Ectodermal cell (in vitro differentiated cells): ENCODE results near the gene MYCBP2.
"Not testable (repeated sequence)": the region's sequence is repeated elsewhere in the genome, so short reads cannot be mapped to it uniquely, and the experiment has no call there.

Experiments used
- H3K27ac ChIP-seq: 2 replicates; pipeline ENCODE4 v1.7.0; 2013; ENCODE audit warnings: mild to moderate bottlenecking, low read depth, low read length; ENCODE audit not compliant: insufficient read depth, poor library complexity, severe bottlenecking
- H3K27me3 ChIP-seq: 2 replicates; pipeline ENCODE4 v1.7.0; 2013; ENCODE audit warnings: mild to moderate bottlenecking, low read length; ENCODE audit not compliant: insufficient read depth, control insufficient read depth, poor library complexity, severe bottlenecking
- H3K36me3 ChIP-seq: one replicate; pipeline ENCODE4 v1.7.0; 2013; ENCODE audit warnings: low read length; ENCODE audit not compliant: control insufficient read depth, insufficient read depth
- H3K4me1 ChIP-seq: one replicate; pipeline ENCODE4 v1.7.0; 2013; ENCODE audit warnings: low read length; ENCODE audit not compliant: control insufficient read depth, insufficient read depth
- H3K4me3 ChIP-seq: 2 replicates; pipeline ENCODE4 v1.7.0; 2013; ENCODE audit warnings: low read depth, low read length, control low read depth; ENCODE audit not compliant: insufficient read depth
- H3K9me3 ChIP-seq: 2 replicates; pipeline ENCODE4 v1.7.0; 2013; ENCODE audit warnings: mild to moderate bottlenecking, low read length, moderate library complexity; ENCODE audit not compliant: control insufficient read depth
- WGBS, 2 experiments: methylation state at CpG; one replicate each; pipeline ENCODE4 v1.1.7; 2013; ENCODE audit warnings: missing lambda C conversion rate in 2 of 2; 5-methylcytosine and 5-hydroxymethylcytosine counted together

Gene MYCBP2

DNA sequence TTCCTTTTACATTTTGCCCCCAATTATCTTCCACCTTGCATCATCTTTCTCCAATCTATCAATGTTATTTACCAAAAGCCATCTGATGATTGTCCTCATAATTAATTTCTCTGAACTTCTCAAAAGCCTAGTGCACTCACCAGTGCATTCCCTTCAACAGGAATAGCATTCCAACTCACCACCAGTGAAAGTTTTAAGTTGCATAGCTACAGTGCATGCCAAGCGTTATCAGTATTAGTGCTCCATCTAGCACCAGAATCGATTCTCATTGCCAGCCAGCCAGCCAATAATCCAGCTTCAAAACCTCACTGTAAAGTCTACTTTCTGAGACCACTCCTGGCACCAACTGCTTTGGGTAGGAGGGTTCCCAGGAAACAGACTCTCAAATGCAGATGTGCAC is 7.4 kb downstream of the MYCBP2 start:
- no peaks in the 10 kb centered on the region for H3K9me3 ChIP-seq
- no peaks in the 10 kb centered on the region for H3K36me3 ChIP-seq
- no peaks in the 10 kb centered on the region for H3K4me1 ChIP-seq
- no peaks in the 10 kb centered on the region for H3K27me3 ChIP-seq
- H3K4me3 ChIP-seq: no peak overlapping the region
- no peak overlapping the region for H3K27ac ChIP-seq
- WGBS, 2 experiments: 95% methylated on average over 2 of the region's 2 CpGs

DNA sequence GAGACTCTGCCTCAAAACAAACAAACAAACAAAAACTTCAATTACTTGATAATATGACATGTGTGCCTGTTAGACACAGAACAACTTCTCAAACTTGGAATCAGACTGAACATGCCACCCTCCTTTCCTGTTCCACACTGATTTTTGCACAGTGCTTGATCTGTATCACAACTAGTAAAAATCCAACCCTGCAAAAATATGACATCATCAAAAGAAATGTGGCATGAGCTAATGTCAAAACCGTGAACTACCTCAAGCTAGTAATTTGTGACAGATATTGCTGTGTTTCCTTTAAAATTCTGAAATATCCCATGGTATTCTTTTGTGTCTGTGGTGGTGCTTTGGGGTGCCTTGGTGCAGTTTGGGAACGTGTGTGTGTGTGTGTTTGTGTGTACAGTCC is 8.2 kb downstream of the MYCBP2 start:
- Histone ChIP-seq H3K36me3 (no peaks in the 10 kb centered on the region), H3K27me3 (no peaks in the 10 kb centered on the region), H3K27ac (no peak overlapping the region), H3K4me1 (no peaks in the 10 kb centered on the region), H3K4me3 (no peak overlapping the region), H3K9me3 (no peaks in the 10 kb centered on the region)
- WGBS, 2 experiments: 98 to 100% methylated on average over 2 of the region's 2 CpGs

DNA sequence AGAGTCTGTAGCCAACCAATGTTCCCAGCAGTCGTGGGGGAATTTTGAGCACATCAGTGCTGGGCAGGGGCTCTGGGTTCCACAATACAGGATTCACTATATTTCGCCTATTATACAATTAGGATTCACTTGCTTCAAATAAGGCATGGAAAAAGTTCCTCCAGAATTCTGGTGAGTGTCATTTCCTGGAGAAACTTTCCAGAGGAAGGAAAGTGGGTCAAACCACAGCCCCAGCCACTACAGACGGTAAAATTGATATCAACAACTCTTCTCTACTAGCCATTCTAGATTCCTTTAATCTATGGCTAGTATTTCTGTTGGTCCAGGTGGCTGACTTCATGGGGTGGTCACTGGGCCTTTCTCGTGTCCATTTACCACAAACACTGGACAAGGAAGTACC is 10.5 kb downstream of the MYCBP2 start:
- WGBS, 2 experiments: 85 to 92% methylated on average over 4 of the region's 4 CpGs
- Histone ChIP-seq H3K4me1 (no peaks in the 10 kb centered on the region), H3K27ac (no peak overlapping the region), H3K27me3 (no peaks in the 10 kb centered on the region), H3K9me3 (no peaks in the 10 kb centered on the region), H3K4me3 (no peak overlapping the region), H3K36me3 (no peaks in the 10 kb centered on the region)

DNA sequence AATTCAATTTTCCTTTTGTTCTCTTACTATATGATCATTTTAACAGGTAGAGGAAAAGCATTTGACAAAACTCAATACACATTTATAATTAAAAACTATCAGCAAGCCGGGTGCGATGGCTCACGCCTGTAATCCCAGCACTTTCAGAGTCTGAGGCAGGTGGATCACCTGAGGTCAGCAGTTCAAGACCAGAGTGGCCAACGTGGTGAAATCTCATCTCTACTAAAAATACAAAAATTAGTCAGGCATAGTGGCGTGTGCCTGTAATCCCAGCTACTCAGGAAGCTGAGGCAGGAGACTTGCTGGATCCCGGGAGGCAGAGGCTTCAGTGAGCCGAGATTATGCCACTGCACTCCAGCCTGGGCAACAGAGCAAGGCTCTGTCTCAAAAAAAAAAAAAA is 11.4 kb downstream of the MYCBP2 start:
- H3K27me3 ChIP-seq, H3K27ac ChIP-seq, H3K4me1 ChIP-seq, H3K9me3 ChIP-seq, H3K4me3 ChIP-seq, H3K36me3 ChIP-seq: not testable (repeated sequence)
- WGBS, 2 experiments: 88 to 91% methylated on average over 7 of the region's 7 CpGs

DNA sequence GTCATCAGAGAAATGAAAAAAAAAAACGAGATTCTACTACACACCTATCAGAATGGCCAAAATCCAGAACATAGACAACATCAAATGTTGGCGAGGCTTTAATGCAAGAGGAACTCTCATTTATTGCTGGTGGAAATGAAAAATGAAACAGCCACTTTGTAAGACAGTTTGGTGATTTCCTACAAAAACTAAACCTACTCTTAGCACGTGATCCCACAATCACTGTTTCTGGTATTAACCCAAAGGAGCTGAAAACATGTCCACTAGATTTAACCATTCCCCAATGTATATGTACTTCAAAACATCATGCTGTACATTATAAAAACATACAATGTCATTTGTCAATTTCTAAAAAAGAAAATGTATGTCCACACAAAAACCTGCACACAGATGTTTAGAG is 13.0 kb downstream of the MYCBP2 start:
- no peak overlapping the region for H3K27ac ChIP-seq
- H3K36me3 ChIP-seq: no peaks in the 10 kb centered on the region
- WGBS, 2 experiments: 95 to 96% methylated on average over 1 to 3 of the region's 3 CpGs
- no peak overlapping the region for H3K4me3 ChIP-seq
- H3K4me1 ChIP-seq: no peaks in the 10 kb centered on the region
- no peaks in the 10 kb centered on the region for H3K27me3 ChIP-seq
- H3K9me3 ChIP-seq: no peaks in the 10 kb centered on the region

DNA sequence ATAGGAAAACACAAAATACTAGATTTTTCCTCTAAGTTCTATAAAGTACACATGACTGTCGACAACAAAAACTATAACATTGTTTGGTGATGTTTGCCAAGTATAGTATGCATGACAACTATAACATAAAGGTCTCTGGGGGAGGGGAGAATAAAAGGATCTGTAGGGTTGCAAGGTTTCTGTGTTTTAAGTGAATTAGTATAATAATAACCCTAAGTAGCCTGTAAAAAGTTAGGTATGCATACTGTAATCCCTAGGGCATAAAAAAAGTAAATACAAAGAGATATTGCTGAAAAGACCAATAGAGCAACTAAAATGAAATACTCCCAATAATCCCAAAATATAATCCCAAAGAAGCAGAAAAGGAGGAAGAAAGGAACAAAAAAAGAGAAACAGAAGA is 14.6 kb downstream of the MYCBP2 start:
- Histone ChIP-seq H3K27me3 (no peaks in the 10 kb centered on the region), H3K4me1 (no peaks in the 10 kb centered on the region), H3K36me3 (no peaks in the 10 kb centered on the region), H3K4me3 (no peak overlapping the region), H3K9me3 (no peaks in the 10 kb centered on the region), H3K27ac (no peak overlapping the region)
- no CpG with 5 or more reads among the region's 1 CpG for WGBS, 2 experiments

DNA sequence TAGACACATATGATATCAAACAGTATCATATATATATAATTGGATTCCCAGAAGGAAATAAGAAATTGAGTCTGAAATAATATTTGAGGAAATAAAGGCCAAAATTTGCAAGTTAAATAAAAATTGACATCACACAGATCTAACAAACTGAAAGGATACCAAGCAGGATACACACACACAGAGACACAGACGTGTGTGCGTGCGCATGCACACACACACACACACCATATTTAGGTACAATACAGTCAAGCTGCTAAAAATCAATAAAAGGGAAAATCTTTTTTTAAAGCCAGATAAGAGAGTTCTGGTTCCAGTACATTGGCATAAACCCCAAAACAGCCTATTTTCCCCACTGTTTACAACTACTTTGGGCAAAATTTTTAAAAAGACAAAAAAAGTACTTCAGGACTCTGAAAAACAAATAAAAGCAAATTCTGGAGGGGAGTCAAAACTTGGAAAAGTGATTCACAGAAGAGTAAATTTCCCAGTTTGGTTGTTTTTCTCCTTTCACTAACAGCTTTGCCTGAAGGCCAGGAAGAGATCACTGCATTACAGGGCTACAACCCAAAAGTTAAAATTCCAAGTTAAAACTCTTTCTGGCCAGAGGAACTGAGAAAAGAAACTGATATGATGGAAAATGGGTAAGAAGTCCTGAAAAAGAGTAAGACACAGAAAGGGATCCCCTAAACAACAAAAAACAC is 16.2 kb downstream of the MYCBP2 start:
- Histone ChIP-seq H3K4me3 (no peak overlapping the region), H3K4me1 (no peaks in the 10 kb centered on the region), H3K36me3 (no peaks in the 10 kb centered on the region), H3K27me3 (no peaks in the 10 kb centered on the region), H3K27ac (no peak overlapping the region), H3K9me3 (no peaks in the 10 kb centered on the region)
- WGBS, 2 experiments: 90 to 100% methylated on average over 3 of the region's 3 CpGs

DNA sequence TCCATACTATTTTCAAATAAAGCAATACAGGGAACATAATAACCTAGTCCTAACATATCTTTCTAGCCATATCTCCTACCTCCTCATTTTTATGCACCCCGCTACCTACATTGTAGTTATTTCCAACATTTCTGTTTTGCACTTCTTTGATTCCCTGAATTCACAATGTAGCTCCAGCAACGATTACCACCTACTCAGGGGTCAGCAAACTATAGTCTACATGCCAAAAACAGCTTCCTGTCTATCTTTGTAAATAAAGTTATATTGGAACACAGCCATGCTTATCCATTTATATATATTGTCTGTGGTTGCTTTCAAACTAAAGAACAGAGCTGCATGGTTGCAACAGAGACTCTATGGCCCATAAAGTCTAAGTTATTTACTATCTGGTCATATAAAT is 16.7 kb downstream of the MYCBP2 start:
- H3K9me3 ChIP-seq: no peaks in the 10 kb centered on the region
- no peaks in the 10 kb centered on the region for H3K4me1 ChIP-seq
- H3K36me3 ChIP-seq: no peaks in the 10 kb centered on the region
- H3K27ac ChIP-seq: no peak overlapping the region
- no peak overlapping the region for H3K4me3 ChIP-seq
- no peaks in the 10 kb centered on the region for H3K27me3 ChIP-seq
- 90 to 93% methylated on average over 2 of the region's 2 CpGs for WGBS, 2 experiments

DNA sequence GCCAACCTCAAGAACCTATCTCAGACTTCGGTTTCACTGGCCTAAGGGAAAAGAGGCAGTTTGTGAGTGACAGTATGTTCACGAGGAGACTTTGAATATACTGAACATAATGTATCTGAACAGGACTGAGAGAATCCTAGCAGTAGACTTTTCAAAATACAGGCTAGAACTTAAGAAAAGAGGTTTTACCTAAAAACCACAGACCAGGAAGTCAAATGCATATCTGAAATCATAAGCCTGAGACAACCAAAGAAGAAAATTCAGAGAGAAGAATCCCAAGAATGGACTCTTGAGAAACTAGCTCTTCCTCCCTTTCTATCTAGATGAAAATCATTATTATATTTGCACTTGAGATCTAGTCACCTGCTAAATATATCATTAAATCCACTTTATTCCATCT is 17.6 kb downstream of the MYCBP2 start:
- Histone ChIP-seq H3K27ac (no peak overlapping the region), H3K4me1 (no peaks in the 10 kb centered on the region), H3K27me3 (no peaks in the 10 kb centered on the region), H3K4me3 (no peak overlapping the region), H3K9me3 (no peaks in the 10 kb centered on the region), H3K36me3 (no peaks in the 10 kb centered on the region)
- 96 to 100% methylated on average over 2 of the region's 2 CpGs for WGBS, 2 experiments

DNA sequence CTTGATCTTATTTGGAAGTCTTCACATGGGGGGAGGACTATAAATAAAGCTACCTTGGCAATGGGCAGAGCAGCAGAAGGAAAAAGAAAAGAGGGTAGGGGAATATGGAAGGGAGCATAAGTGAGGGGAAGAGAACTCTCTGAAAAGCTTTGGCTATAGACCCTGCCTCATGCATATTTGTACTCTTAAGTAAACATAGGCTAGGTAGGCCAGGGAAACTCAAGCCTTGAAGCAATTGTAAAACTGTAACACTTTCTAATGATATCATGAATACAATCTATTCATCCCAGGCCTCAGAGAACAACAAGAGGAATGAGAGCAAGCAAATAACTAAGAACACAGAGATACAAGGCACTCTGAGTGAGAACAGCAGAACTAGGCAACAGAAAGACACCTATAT is 20.4 kb downstream of the MYCBP2 start:
- H3K4me1 ChIP-seq: no peaks in the 10 kb centered on the region
- no peaks in the 10 kb centered on the region for H3K36me3 ChIP-seq
- H3K9me3 ChIP-seq: no peaks in the 10 kb centered on the region
- H3K27me3 ChIP-seq: no peaks in the 10 kb centered on the region
- H3K27ac ChIP-seq: no peak overlapping the region
- no peak overlapping the region for H3K4me3 ChIP-seq

DNA sequence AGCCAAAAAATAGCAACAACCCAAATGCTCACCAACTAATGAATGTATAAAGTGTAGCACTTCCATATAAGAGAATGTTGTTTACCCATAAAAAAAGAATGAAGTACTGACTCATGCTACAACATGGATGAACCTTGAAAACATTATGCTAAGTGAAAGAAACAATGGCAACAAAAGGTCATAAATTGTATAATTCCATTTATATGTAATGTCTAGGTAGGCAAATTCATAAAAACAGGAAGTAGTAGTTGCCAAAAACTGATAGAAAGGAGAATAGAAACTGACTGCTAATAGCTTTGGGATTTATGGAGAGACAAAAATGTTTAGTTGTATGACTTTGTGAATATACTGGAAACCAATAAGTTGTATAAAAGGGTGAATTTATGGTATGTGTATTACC is 21.6 kb downstream of the MYCBP2 start:
- H3K4me1 ChIP-seq: no peaks in the 10 kb centered on the region
- no peak overlapping the region for H3K4me3 ChIP-seq
- H3K36me3 ChIP-seq: no peaks in the 10 kb centered on the region
- H3K27ac ChIP-seq: no peak overlapping the region
- H3K9me3 ChIP-seq: no peaks in the 10 kb centered on the region
- H3K27me3 ChIP-seq: no peaks in the 10 kb centered on the region
